ENCODE data around the gene STOML1.
"Not testable (repeated sequence)": the region's sequence is repeated elsewhere in the genome, so short reads cannot be mapped to it uniquely, and the experiment has no call there.

STOML1 gene

GRCh38 chr15:73946046-73946721 is 45.9 kb downstream of the STOML1 start:
- DNase-seq, result no peak

- no peak for DNase-seq
These were observed 47.0 kb downstream of the STOML1 start for GRCh38 chr15:73945130-73945508.

GRCh38 chr15:73944161-73945129 is 47.6 kb downstream of the STOML1 start:
- DNase-seq, result no peak

GRCh38 chr15:73942751-73943270 is 49.3 kb downstream of the STOML1 start:
- no peak for DNase-seq

- no peak for DNase-seq
These were observed 50.0 kb downstream of the STOML1 start for GRCh38 chr15:73941871-73942635.

- DNase-seq, result no peak
These were observed 50.6 kb downstream of the STOML1 start for GRCh38 chr15:73941449-73941848.

GRCh38 chr15:73941044-73941443 is 51.1 kb downstream of the STOML1 start:
- no peak for DNase-seq

- DNase-seq, result no peak
These were observed 51.8 kb downstream of the STOML1 start for GRCh38 chr15:73940061-73940981.

GRCh38 chr15:73939138-73939537 is 53.0 kb downstream of the STOML1 start:
- DNase-seq, result peak in 2 of 14 donors; percentile 32 to 69

- DNase-seq, result not testable (repeated sequence)
These were observed 53.6 kb downstream of the STOML1 start for GRCh38 chr15:73938516-73938915.

- DNase-seq, result no peak
These were observed 54.4 kb downstream of the STOML1 start for GRCh38 chr15:73937726-73938125.

GRCh38 chr15:73937296-73937695 is 54.8 kb downstream of the STOML1 start:
- DNase-seq, result no peak

- DNase-seq, result no peak
These were observed 55.4 kb downstream of the STOML1 start for GRCh38 chr15:73936588-73937290.

- peak in 2 of 14 donors; percentile 6 to 27 for DNase-seq
These were observed 55.9 kb downstream of the STOML1 start for GRCh38 chr15:73936181-73936580.

- no peak for DNase-seq
These were observed 56.5 kb downstream of the STOML1 start for GRCh38 chr15:73935547-73935946.

GRCh38 chr15:73934281-73934680 is 57.8 kb downstream of the STOML1 start:
- DNase-seq, result no peak

- no peak for DNase-seq
These were observed 59.5 kb downstream of the STOML1 start for GRCh38 chr15:73932381-73933191.

GRCh38 chr15:73931441-73931840 is 60.7 kb downstream of the STOML1 start:
- no peak for DNase-seq

GRCh38 chr15:73930790-73931281 is 61.3 kb downstream of the STOML1 start:
- peak in 2 of 14 donors; percentile 30 to 31 for DNase-seq

- DNase-seq, result no peak
These were observed 61.7 kb downstream of the STOML1 start for GRCh38 chr15:73930371-73930770.

Data from C1 segment of cervical spinal cord (tissue), 14 donors.